ENCODE data around the gene MEIOSIN. TPM values are rescaled to one million over a fixed set of nuclear protein-coding genes. Genes with fewer than 3 reads are reported as not detected.

MEIOSIN gene
- total and polyA plus RNA-seq, 9 of the 15 experiments (the other 6 are each of a cell fraction or from before 2014, with no cell fraction given) = 0.06 to 2.0 (median 0.76) TPM

- DNase-seq (ENCODE audit: extremely low read depth in 1 of 4, low spot score in 3 of 4) = no peak
- Histone ChIP-seq H3K9ac (ENCODE audit: insufficient read depth in 1 of 2, low read depth in 2 of 2, low read length in 2 of 2) (no peak overlapping the region; a peak in 1 of 4 replicates), H4K20me1 (replicated peaks; ENCODE audit: control insufficient read depth, insufficient read depth, low read length) (no peaks in the 10 kb centered on the region), H3K4me3 (no peak overlapping the region), H3K4me2 (ENCODE audit: insufficient read depth, low read length) (no peak overlapping the region), H3K9me3 (replicated peaks; ENCODE audit: control insufficient read depth, insufficient read depth, low read depth, low read length) (no peaks in the 10 kb centered on the region), H3K36me3 (ENCODE audit: control insufficient read depth, insufficient read depth, low read length) (peaks cover 54% of the 10 kb centered on the region; the same call in 2 of the 3 replicates), H3K9me1 (ENCODE audit: control insufficient read depth, insufficient read depth, low read length) (peaks cover 4% of the 10 kb centered on the region), H3K27ac (ENCODE audit: extremely low read depth, low read depth, low read length) (no peak overlapping the region), H3K4me1 (replicated peaks in 1 of 2; ENCODE audit: control insufficient read depth in 2 of 2, insufficient read depth in 2 of 2, low read length in 2 of 2) (peaks cover 4 to 42% of the 10 kb centered on the region in 2 experiments; a peak in 3 of 5 replicates), H2AFZ (ENCODE audit: low read depth, low read length) (no peak overlapping the region), H3K27me3 (ENCODE audit: control insufficient read depth in 2 of 2, insufficient read depth in 2 of 2, low read length in 2 of 2) (no peaks in the 10 kb centered on the region), H3K79me2 (ENCODE audit: control insufficient read depth, insufficient read depth, low read length) (peaks cover 3% of the 10 kb centered on the region; the same call in 1 of the 3 replicates)
- intact Hi-C loops (cut with micrococcal nuclease) (no loop called here), in situ Hi-C loops (cut with MboI) (no loop called here)
- ChIA-PET POLR2A (interaction anchor here (1.3 to 7.7 kb wide), 3 partner anchors 12 to 34 kb away, joined by 3 to 70 read pairs (median 4); partner anchors contain the start of gene SIX5), CTCF (ENCODE audit: low intra/inter-chr PET ratio) (no interaction called here)
- WGBS (ENCODE audit: insufficient coverage, low coverage, missing lambda C conversion rate) = 88% methylated on average over 8 of the region's 57 CpGs
- peak; percentile 25 for TF ChIP-seq FIP1L1 (IDR thresholded peaks at IDR 0.05; ENCODE audit: low read depth, low read length, poor library complexity, severe bottlenecking)
- TF ChIP-seq, protein P1, sequence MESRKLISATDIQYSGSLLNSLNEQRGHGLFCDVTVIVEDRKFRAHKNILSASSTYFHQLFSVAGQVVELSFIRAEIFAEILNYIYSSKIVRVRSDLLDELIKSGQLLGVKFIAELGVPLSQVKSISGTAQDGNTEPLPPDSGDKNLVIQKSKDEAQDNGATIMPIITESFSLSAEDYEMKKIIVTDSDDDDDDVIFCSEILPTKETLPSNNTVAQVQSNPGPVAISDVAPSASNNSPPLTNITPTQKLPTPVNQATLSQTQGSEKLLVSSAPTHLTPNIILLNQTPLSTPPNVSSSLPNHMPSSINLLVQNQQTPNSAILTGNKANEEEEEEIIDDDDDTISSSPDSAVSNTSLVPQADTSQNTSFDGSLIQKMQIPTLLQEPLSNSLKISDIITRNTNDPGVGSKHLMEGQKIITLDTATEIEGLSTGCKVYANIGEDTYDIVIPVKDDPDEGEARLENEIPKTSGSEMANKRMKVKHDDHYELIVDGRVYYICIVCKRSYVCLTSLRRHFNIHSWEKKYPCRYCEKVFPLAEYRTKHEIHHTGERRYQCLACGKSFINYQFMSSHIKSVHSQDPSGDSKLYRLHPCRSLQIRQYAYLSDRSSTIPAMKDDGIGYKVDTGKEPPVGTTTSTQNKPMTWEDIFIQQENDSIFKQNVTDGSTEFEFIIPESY (CRISPR knock-in tag; IDR thresholded peaks at IDR 0.05) = peak; percentile 73
- 0 out of 2 replicates have a peak, but pooled peaks have one; percentile 17 for TF ChIP-seq NFIC (IDR thresholded peaks at IDR 0.05)
- peak; percentile 41 for TF ChIP-seq RBFOX2 (IDR thresholded peaks at IDR 0.05; ENCODE audit: low read depth, low read length)
- peak; percentile 91 for TF ChIP-seq HNRNPL (IDR thresholded peaks at IDR 0.05; ENCODE audit: low read depth, low read length)
- peak; percentile 13 for TF ChIP-seq RBM22 (IDR thresholded peaks at IDR 0.05; ENCODE audit: low read depth, low read length, poor library complexity, severe bottlenecking)
- TF ChIP-seq HMGN3 (IDR thresholded peaks at IDR 0.05; ENCODE audit: borderline replicate concordance, extremely low read depth, insufficient read length, low read depth, low read length) = peak; percentile 13
- peak; percentile 46; the same call in 1 of the 2 replicates for TF ChIP-seq POLR2G (IDR thresholded peaks at IDR 0.05; ENCODE audit: low read depth, low read length)
- TF ChIP-seq, protein P2, sequence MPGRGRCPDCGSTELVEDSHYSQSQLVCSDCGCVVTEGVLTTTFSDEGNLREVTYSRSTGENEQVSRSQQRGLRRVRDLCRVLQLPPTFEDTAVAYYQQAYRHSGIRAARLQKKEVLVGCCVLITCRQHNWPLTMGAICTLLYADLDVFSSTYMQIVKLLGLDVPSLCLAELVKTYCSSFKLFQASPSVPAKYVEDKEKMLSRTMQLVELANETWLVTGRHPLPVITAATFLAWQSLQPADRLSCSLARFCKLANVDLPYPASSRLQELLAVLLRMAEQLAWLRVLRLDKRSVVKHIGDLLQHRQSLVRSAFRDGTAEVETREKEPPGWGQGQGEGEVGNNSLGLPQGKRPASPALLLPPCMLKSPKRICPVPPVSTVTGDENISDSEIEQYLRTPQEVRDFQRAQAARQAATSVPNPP (IDR thresholded peaks at IDR 0.05; ENCODE audit: borderline replicate concordance, insufficient read depth, insufficient read length) = no peak
- no peak for TF ChIP-seq SRF (CRISPR knock-in tag; IDR thresholded peaks at IDR 0.05)
- no TSS peak for BruUV-seq (replicated peaks)
- no peak for FAIRE-seq
- ATAC-seq = no peak
Observed at GRCh38 chr19:45785781-45786532, 52.7 kb downstream of the MEIOSIN start.
